Keratinocyte (primary cell): ENCODE measurements around the gene SKAP1. TPM values are rescaled to one million over a fixed set of nuclear protein-coding genes. Genes with fewer than 3 reads are reported as not detected.

ENCODE experiments used
- DNase-seq: peaks from one replicate; pipeline ENCODE4 v3.0.0-alpha.2; 2011; ENCODE audit warnings: low read depth, missing footprints, low spot score
- FAIRE-seq: peaks from 2 replicates; lab custom pipeline; 2011; peaks lifted over from hg19 to GRCh38; lab: Jason Lieb, UNC
- H2AFZ ChIP-seq: 2 replicates; pipeline ENCODE4 v1.6.0; 2012; ENCODE audit warnings: low read length, control low read depth, inconsistent platforms; ENCODE audit not compliant: control insufficient read depth
- H3K27ac ChIP-seq: 2 replicates; pipeline ENCODE4 v1.5.1; 2011; ENCODE audit warnings: low read length; ENCODE audit not compliant: control insufficient read depth, insufficient read depth
- H3K27me3 ChIP-seq: 3 replicates; pipeline ENCODE4 v1.6.0; 2011; ENCODE audit warnings: low read length; ENCODE audit not compliant: control insufficient read depth, insufficient read depth; ENCODE audit errors: extremely low read depth
- H3K36me3 ChIP-seq, 2 experiments: 2 replicates in 1 of 2; 3 replicates in 1 of 2; pipeline ENCODE4 v1.5.1; 2011; ENCODE audit warnings: low read length in 2 of 2, mild to moderate bottlenecking in 1 of 2; ENCODE audit not compliant: control insufficient read depth in 2 of 2, insufficient read depth in 2 of 2; ENCODE audit errors: extremely low read depth in 1 of 2
- H3K4me1 ChIP-seq: 3 replicates; pipeline ENCODE4 v1.5.1; 2011; ENCODE audit warnings: low read length; ENCODE audit not compliant: control insufficient read depth, insufficient read depth; ENCODE audit errors: extremely low read depth
- H3K4me2 ChIP-seq: 3 replicates; pipeline ENCODE4 v1.6.0; 2011; ENCODE audit warnings: low read depth, low read length; ENCODE audit not compliant: control insufficient read depth, insufficient read depth; ENCODE audit errors: extremely low read depth
- H3K4me3 ChIP-seq, 3 experiments: fragments of 200-600 bp in 1 of 3; sonication (generic) in 1 of 3; 2 replicates in 2 of 3; 3 replicates in 1 of 3; pipeline ENCODE4 v1.5.1; 2011 to 2016; ENCODE audit warnings: low read length in 3 of 3, mild to moderate bottlenecking in 3 of 3, control low read depth in 2 of 3, inconsistent platforms in 1 of 3, low read depth in 1 of 3, mixed read lengths in 1 of 3, mixed run types in 1 of 3, moderate library complexity in 1 of 3; ENCODE audit not compliant: control insufficient read depth in 2 of 3, insufficient read depth in 2 of 3; ENCODE audit errors: extremely low read depth in 1 of 3
- H3K79me2 ChIP-seq: 2 replicates; pipeline ENCODE4 v1.6.0; 2012; ENCODE audit warnings: low read length; ENCODE audit not compliant: control insufficient read depth, insufficient read depth
- H3K9ac ChIP-seq: 3 replicates; pipeline ENCODE4 v1.6.0; 2011; ENCODE audit warnings: low read length; ENCODE audit not compliant: control insufficient read depth, insufficient read depth; ENCODE audit errors: extremely low read depth
- H3K9me1 ChIP-seq: 3 replicates; pipeline ENCODE4 v1.6.0; 2011; ENCODE audit warnings: low read length; ENCODE audit not compliant: control insufficient read depth, insufficient read depth; ENCODE audit errors: extremely low read depth
- H3K9me3 ChIP-seq: 2 replicates; pipeline ENCODE4 v1.5.1; 2012; ENCODE audit warnings: low read depth, low read length; ENCODE audit not compliant: control insufficient read depth
- H4K20me1 ChIP-seq: 3 replicates; pipeline ENCODE4 v1.6.0; 2011; ENCODE audit warnings: low read length; ENCODE audit not compliant: control insufficient read depth, insufficient read depth; ENCODE audit errors: extremely low read depth
- CTCF ChIP-seq, 3 experiments: IDR thresholded peaks in 1 of 3; conservative IDR thresholded peaks in 1 of 3; optimal IDR thresholded peaks in 1 of 3; 2 replicates in 2 of 3; 3 replicates in 1 of 3; pipeline versions ENCODE3 to v1.5.1; 2011; ENCODE audit warnings: low read length in 3 of 3, mild to moderate bottlenecking in 3 of 3, moderate library complexity in 2 of 3, control low read depth in 1 of 3, inconsistent platforms in 1 of 3; ENCODE audit not compliant: insufficient read depth in 2 of 3; ENCODE audit errors: extremely low read depth in 1 of 3
- EZH2 ChIP-seq: IDR thresholded peaks from one replicate; pipeline ENCODE4 v1.6.1; 2012; ENCODE audit warnings: inconsistent platforms, mild to moderate bottlenecking, low read length, moderate library complexity
- dilution Hi-C: fragments of 300-500 bp; cut with MboI; formaldehyde crosslinking; loops from one replicate; pipeline ENCODE4 v1.7.0; 2020; ENCODE audit warnings: low sequenced_read_pairs; ENCODE audit not compliant: extremely low pct_ligation_motif_present
- polyA plus RNA-seq, 5 experiments: library from polyadenylated mRNA; depleted of rRNA in 3 of 5; stranded (reverse) in 3 of 5; stranded (forward) in 1 of 5; unstranded in 1 of 5; fragments of >200 nt; gene quantifications; 1 replicate in 1 of 5; 2 replicates in 3 of 5; 3 replicates in 1 of 5; pipeline versions ENCODE4 v1.2.1 to v1.2.3, GENCODE V29; 2011 to 2012; ENCODE audit warnings: missing spikeins in 2 of 5, low read depth in 1 of 5, low replicate concordance in 1 of 5

The SKAP1 gene
- polyA plus RNA-seq, 1 donor (not counting 4 experiments of a cell fraction or from before 2014, with no cell fraction given) = not detected

- H3K4me2 ChIP-seq = no peak overlapping the region
- no peak for TF ChIP-seq EZH2
- no peak for TF ChIP-seq CTCF (optimal IDR thresholded peaks at IDR 0.05 in 1 of 3, IDR thresholded peaks at IDR 0.05 in 1 of 3, conservative IDR thresholded peaks at IDR 0.05 in 1 of 3; ENCODE audit: extremely low read depth in 1 of 3, insufficient read depth in 2 of 3, low read length in 3 of 3)
- no peak for DNase-seq
- H3K9ac ChIP-seq = no peak overlapping the region
- H2AFZ ChIP-seq = no peak overlapping the region
- peaks cover 17% of the 10 kb centered on the region for H3K4me1 ChIP-seq
- dilution Hi-C loops = no loop called here
- H3K27me3 ChIP-seq = no peaks in the 10 kb centered on the region
- no peak overlapping the region for H3K27ac ChIP-seq
- H3K79me2 ChIP-seq = no peaks in the 10 kb centered on the region
- H3K9me1 ChIP-seq = no peaks in the 10 kb centered on the region
- H3K9me3 ChIP-seq = no peaks in the 10 kb centered on the region
- no peaks in the 10 kb centered on the region for H3K36me3 ChIP-seq
- no peak overlapping the region for H3K4me3 ChIP-seq
- H4K20me1 ChIP-seq = no peaks in the 10 kb centered on the region
- no peak for FAIRE-seq
Observed at GRCh38 chr17:48470388-48471034, 40.5 kb upstream of the SKAP1 start.

GRCh38 chr17:48469227-48469626 lies 39.2 kb upstream of the SKAP1 start:
- H3K36me3 ChIP-seq = no peaks in the 10 kb centered on the region
- H2AFZ ChIP-seq = no peak overlapping the region
- no peaks in the 10 kb centered on the region for H3K79me2 ChIP-seq
- no peak overlapping the region for H3K9ac ChIP-seq
- H4K20me1 ChIP-seq = no peaks in the 10 kb centered on the region
- no peak for FAIRE-seq
- H3K27ac ChIP-seq = no peak overlapping the region
- no peaks in the 10 kb centered on the region for H3K9me1 ChIP-seq
- no peaks in the 10 kb centered on the region for H3K9me3 ChIP-seq
- no peaks in the 10 kb centered on the region for H3K27me3 ChIP-seq
- dilution Hi-C loops = no loop called here
- H3K4me1 ChIP-seq = peaks cover 17% of the 10 kb centered on the region
- no peak overlapping the region for H3K4me3 ChIP-seq
- TF ChIP-seq CTCF (optimal IDR thresholded peaks at IDR 0.05 in 1 of 3, IDR thresholded peaks at IDR 0.05 in 1 of 3, conservative IDR thresholded peaks at IDR 0.05 in 1 of 3; ENCODE audit: extremely low read depth in 1 of 3, insufficient read depth in 2 of 3, low read length in 3 of 3) = no peak
- TF ChIP-seq EZH2 = no peak
- H3K4me2 ChIP-seq = no peak overlapping the region
- no peak for DNase-seq
